Testis (tissue), 2 donors: ENCODE results near the gene KDM4C.

Experiments
- POLR2A ChIP-seq: fragments of 450-650 bp; IDR thresholded peaks from one replicate; pipeline ENCODE4 v1.6.1; 2017; ENCODE audit warnings: antibody characterized with exemption, mild to moderate bottlenecking, moderate library complexity
- TF ChIP-seq, protein P1 (sequence below), 3 experiments: fragments of 450-650 bp in 2 of 3; fragments of 200-600 bp in 1 of 3; sonication (generic) in 1 of 3; IDR thresholded peaks; one replicate each; pipeline ENCODE4 v1.5.1; 2016 to 2019; ENCODE audit warnings: antibody characterized with exemption in 3 of 3, mild to moderate bottlenecking in 2 of 3, moderate library complexity in 1 of 3

- TF ChIP-seq, protein P1, sequence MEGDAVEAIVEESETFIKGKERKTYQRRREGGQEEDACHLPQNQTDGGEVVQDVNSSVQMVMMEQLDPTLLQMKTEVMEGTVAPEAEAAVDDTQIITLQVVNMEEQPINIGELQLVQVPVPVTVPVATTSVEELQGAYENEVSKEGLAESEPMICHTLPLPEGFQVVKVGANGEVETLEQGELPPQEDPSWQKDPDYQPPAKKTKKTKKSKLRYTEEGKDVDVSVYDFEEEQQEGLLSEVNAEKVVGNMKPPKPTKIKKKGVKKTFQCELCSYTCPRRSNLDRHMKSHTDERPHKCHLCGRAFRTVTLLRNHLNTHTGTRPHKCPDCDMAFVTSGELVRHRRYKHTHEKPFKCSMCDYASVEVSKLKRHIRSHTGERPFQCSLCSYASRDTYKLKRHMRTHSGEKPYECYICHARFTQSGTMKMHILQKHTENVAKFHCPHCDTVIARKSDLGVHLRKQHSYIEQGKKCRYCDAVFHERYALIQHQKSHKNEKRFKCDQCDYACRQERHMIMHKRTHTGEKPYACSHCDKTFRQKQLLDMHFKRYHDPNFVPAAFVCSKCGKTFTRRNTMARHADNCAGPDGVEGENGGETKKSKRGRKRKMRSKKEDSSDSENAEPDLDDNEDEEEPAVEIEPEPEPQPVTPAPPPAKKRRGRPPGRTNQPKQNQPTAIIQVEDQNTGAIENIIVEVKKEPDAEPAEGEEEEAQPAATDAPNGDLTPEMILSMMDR (IDR thresholded peaks at IDR 0.05): no peak
- no peak for TF ChIP-seq POLR2A
Observed at GRCh38 chr9:6927838-6928237, 170.1 kb downstream of the KDM4C start.
